Mesendoderm (in vitro differentiated cells): ENCODE results near the gene CALCOCO1.
"Not testable (repeated sequence)": the region's sequence is repeated elsewhere in the genome, so short reads cannot be mapped to it uniquely, and the experiment has no call there.

ENCODE experiments used
- DNase-seq: peaks from one replicate; pipeline ENCODE4 v3.0.0; 2013
- H2AK5ac ChIP-seq: 2 replicates; pipeline ENCODE4 v1.6.1; 2013; ENCODE audit warnings: low read length, inconsistent platforms
- H2BK120ac ChIP-seq: 2 replicates; pipeline ENCODE4 v1.6.1; 2013; ENCODE audit warnings: low read depth, mild to moderate bottlenecking, low read length, moderate library complexity, mixed read lengths
- H2BK15ac ChIP-seq: replicated peaks from 2 replicates; pipeline ENCODE4 v1.6.1; 2013; ENCODE audit warnings: low read depth, mild to moderate bottlenecking, moderate library complexity
- H2BK5ac ChIP-seq: 2 replicates; pipeline ENCODE4 v1.6.1; 2013; ENCODE audit warnings: low read length, inconsistent platforms
- H3K18ac ChIP-seq: 2 replicates; pipeline ENCODE4 v1.6.1; 2013; ENCODE audit warnings: mild to moderate bottlenecking, low read length, mixed read lengths
- H3K23ac ChIP-seq: one replicate; pipeline ENCODE4 v1.6.1; 2013; ENCODE audit warnings: low read length
- H3K27ac ChIP-seq: 2 replicates; pipeline ENCODE4 v1.5.1; 2013; ENCODE audit warnings: low read depth, mild to moderate bottlenecking, inconsistent platforms, low read length, moderate library complexity
- H3K27me3 ChIP-seq: 2 replicates; pipeline ENCODE4 v1.6.1; 2013; ENCODE audit warnings: low read length, control low read depth, mild to moderate bottlenecking, inconsistent platforms; ENCODE audit not compliant: insufficient read depth, poor library complexity
- H3K36me3 ChIP-seq: 2 replicates; pipeline ENCODE4 v1.6.1; 2013; ENCODE audit warnings: low read length, inconsistent platforms; ENCODE audit not compliant: control insufficient read depth, insufficient read depth
- H3K4ac ChIP-seq: one replicate; pipeline ENCODE4 v1.6.1; 2013; ENCODE audit warnings: low read depth, mild to moderate bottlenecking, low read length, moderate library complexity
- H3K4me1 ChIP-seq: 2 replicates; pipeline ENCODE4 v1.6.1; 2013; ENCODE audit warnings: low read depth, low read length, inconsistent platforms; ENCODE audit not compliant: control insufficient read depth
- H3K4me2 ChIP-seq: 2 replicates; pipeline ENCODE4 v1.6.1; 2013; ENCODE audit warnings: low read length
- H3K4me3 ChIP-seq: 2 replicates; pipeline ENCODE4 v1.5.1; 2013; ENCODE audit warnings: mild to moderate bottlenecking, low read length
- H3K56ac ChIP-seq: one replicate; pipeline ENCODE4 v1.6.1; 2013; ENCODE audit warnings: low read length
- H3K79me1 ChIP-seq: 2 replicates; pipeline ENCODE4 v1.6.1; 2013; ENCODE audit warnings: low read length, inconsistent platforms
- H3K79me2 ChIP-seq: 2 replicates; pipeline ENCODE4 v1.6.1; 2013; ENCODE audit warnings: mild to moderate bottlenecking, low read length; ENCODE audit not compliant: control insufficient read depth, insufficient read depth
- H3K9ac ChIP-seq: 2 replicates; pipeline ENCODE4 v1.6.1; 2013; ENCODE audit warnings: low read length, inconsistent platforms
- H4K5ac ChIP-seq: one replicate; pipeline ENCODE4 v1.6.1; 2013; ENCODE audit warnings: low read length
- H4K8ac ChIP-seq: one replicate; pipeline ENCODE4 v1.6.1; 2013; ENCODE audit warnings: low read depth, mild to moderate bottlenecking, control low read depth, low read length, moderate library complexity
- WGBS: extraction: QIAGEN DNeasy Blood & Tissue Kit; methylation state at CpG from one replicate; pipeline ENCODE4 v1.1.7; 2013; ENCODE audit warnings: low lambda C conversion rate, missing lambda C conversion rate; ENCODE audit not compliant: insufficient coverage; ENCODE audit errors: extremely low coverage; 5-methylcytosine and 5-hydroxymethylcytosine counted together

CALCOCO1 gene

DNA sequence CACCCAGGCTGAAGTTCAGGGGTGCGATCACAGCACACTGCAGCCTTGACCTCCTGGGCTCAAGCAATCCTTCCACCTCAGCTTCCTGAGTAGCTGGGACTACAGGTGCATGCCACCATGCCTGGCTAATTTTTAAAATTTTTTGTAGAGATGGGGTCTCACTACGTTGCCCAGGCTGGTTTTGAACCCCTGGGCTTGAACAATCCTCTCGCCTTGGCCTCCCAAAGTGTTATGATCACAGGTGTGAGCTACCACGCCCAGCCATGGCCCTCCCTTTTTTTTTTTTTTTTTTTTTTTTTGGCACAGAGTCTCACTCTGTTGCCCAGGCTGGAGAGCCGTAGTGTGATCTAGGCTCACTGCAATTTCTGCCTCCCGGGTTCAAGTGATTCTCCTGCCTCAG lies 8.7 kb downstream of the CALCOCO1 start:
- not testable (repeated sequence) for H2BK120ac ChIP-seq, H2BK15ac ChIP-seq, H3K4me3 ChIP-seq, H3K18ac ChIP-seq, DNase-seq, H2AK5ac ChIP-seq, H3K27ac ChIP-seq, H3K79me1 ChIP-seq, H3K4me2 ChIP-seq, H2BK5ac ChIP-seq, H3K4ac ChIP-seq, H4K8ac ChIP-seq, H3K27me3 ChIP-seq, H4K5ac ChIP-seq, H3K56ac ChIP-seq, H3K23ac ChIP-seq, H3K36me3 ChIP-seq, H3K79me2 ChIP-seq, H3K9ac ChIP-seq, H3K4me1 ChIP-seq
- no CpG with 5 or more reads among the region's 6 CpGs for WGBS

DNA sequence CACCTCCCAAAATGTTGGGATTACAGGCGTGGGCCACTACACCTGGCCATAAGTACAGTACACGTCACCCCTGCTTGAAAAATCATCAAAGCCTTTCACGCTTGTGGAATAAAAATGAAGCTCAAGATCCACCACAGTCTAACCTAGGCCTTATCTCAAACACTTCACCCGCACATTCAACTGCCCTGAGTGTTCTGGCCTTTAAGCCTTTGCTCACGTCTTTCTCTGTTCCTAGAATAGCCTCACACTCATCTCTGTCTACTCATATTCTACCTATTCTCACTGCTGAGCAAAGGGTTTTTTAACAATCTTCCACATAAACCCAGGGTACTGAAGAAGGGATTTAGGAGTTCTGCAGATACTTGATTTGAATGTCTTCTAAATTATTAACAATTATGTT lies 9.9 kb downstream of the CALCOCO1 start:
- Histone ChIP-seq H3K27ac (no peak overlapping the region), H3K36me3 (no peaks in the 10 kb centered on the region)
- WGBS, result no CpG with 5 or more reads among the region's 5 CpGs

DNA sequence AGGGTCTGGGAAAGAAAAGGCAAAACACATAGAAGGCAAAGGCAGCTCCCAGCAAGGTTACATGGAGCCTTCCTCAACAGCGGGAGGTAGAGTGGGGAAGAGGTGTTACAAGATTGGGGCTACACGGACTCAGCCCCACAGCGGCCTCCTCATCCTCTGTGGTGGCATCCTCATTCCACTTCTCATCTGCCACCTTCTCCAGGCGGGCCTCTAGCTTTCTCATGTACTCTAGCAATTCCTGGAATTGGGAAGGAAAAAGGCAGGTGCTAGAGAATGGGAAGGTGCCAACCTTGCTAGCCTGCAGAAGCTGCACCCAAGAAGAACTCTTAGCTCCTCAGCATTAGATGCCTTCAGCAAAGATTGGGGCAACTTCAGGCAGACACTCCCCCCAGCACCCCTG lies 13.2 kb downstream of the CALCOCO1 start:
- H3K56ac ChIP-seq, result no peak overlapping the region
- H3K36me3 ChIP-seq, result no peaks in the 10 kb centered on the region
- H3K79me2 ChIP-seq, result no peaks in the 10 kb centered on the region
- H3K4me3 ChIP-seq, result no peak overlapping the region
- no peak overlapping the region for H3K9ac ChIP-seq
- no peak overlapping the region for H3K18ac ChIP-seq
- DNase-seq, result no peak
- no peak overlapping the region for H2AK5ac ChIP-seq
- no peak overlapping the region for H3K4ac ChIP-seq
- no peak overlapping the region for H4K8ac ChIP-seq
- no peaks in the 10 kb centered on the region for H3K27me3 ChIP-seq
- no peak overlapping the region for H2BK5ac ChIP-seq
- no peak overlapping the region for H3K23ac ChIP-seq
- no peak overlapping the region for H3K27ac ChIP-seq
- no peak overlapping the region for H2BK120ac ChIP-seq
- H3K79me1 ChIP-seq, result no peaks in the 10 kb centered on the region
- no peak overlapping the region for H2BK15ac ChIP-seq
- H3K4me2 ChIP-seq, result no peak overlapping the region
- no peak overlapping the region for H4K5ac ChIP-seq
- no peaks in the 10 kb centered on the region for H3K4me1 ChIP-seq
- no CpG with 5 or more reads among the region's 4 CpGs for WGBS

More for the DNA sequence above, 9.9 kb downstream of the CALCOCO1 start:
- H3K4ac ChIP-seq, result no peak overlapping the region
- H3K4me2 ChIP-seq, result no peak overlapping the region
- no peak overlapping the region for H2BK120ac ChIP-seq
- no peaks in the 10 kb centered on the region for H3K79me1 ChIP-seq
- H3K9ac ChIP-seq, result no peak overlapping the region
- no peak overlapping the region for H3K56ac ChIP-seq
- H3K18ac ChIP-seq, result no peak overlapping the region
- no peak overlapping the region for H3K4me3 ChIP-seq
- H4K5ac ChIP-seq, result no peak overlapping the region
- H2BK5ac ChIP-seq, result no peak overlapping the region
- no peaks in the 10 kb centered on the region for H3K4me1 ChIP-seq
- H3K27me3 ChIP-seq, result no peaks in the 10 kb centered on the region
- H3K23ac ChIP-seq, result no peak overlapping the region
- no peak overlapping the region for H4K8ac ChIP-seq
- no peaks in the 10 kb centered on the region for H3K79me2 ChIP-seq
- DNase-seq, result no peak
- H2AK5ac ChIP-seq, result no peak overlapping the region
- no peak overlapping the region for H2BK15ac ChIP-seq

DNA sequence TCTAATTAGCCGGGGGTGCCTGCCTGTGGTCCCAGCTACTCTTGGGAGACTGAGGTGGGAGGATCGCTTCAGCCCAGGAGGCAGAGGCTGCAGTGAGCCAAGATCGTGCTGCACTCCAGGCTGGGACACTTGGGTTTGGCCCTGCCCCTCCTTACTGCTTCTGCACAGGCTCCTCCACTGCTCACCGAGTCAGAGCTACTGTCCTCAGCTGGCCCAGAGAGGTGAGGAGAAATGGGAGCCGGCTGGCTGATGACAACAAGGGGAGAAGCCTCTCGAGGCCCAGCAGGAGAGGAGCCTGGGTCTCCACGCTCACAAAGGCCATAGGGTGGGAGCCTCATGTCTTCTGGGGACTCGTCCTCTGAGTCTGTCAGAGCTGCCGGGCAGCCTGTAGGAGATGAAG lies 13.7 kb downstream of the CALCOCO1 start:
- H3K36me3 ChIP-seq, result no peaks in the 10 kb centered on the region

DNA sequence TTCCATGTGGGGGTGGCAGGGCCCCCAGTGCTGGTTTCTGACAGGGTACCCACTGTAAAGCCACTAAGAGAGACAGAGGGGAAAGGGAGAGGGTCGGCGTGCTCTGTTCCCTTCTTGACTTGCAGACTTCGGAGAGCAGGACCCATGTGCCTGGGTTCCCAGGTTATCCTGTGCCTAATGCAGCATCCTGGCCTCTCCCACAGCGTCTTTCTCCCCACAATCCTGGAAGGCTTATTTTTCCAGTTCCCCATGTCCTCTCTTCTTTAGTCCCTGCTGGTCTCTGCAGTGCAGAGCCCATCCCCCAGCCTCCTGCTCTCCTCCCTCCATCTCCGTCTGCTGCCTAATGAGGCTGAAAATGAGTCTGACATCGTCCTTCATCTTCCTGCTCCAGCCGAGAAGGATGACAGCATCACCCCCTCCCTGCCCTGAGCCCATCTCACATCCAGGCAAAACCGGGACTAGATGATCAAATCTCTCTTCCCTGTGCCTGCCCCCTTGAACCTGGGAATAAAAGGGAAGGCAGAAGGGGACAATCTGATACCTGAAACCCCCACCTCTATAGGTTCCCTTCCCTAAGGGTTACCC lies 15.1 kb downstream of the CALCOCO1 start:
- H3K23ac ChIP-seq, result no peak overlapping the region
- DNase-seq, result no peak
- no peaks in the 10 kb centered on the region for H3K79me1 ChIP-seq
- no peak overlapping the region for H3K18ac ChIP-seq
- peaks cover 2% of the 10 kb centered on the region for H3K27me3 ChIP-seq
- no peaks in the 10 kb centered on the region for H3K79me2 ChIP-seq
- H3K4ac ChIP-seq, result no peak overlapping the region
- H4K8ac ChIP-seq, result no peak overlapping the region
- no peaks in the 10 kb centered on the region for H3K36me3 ChIP-seq
- H2AK5ac ChIP-seq, result no peak overlapping the region
- H2BK120ac ChIP-seq, result no peak overlapping the region
- H3K27ac ChIP-seq, result no peak overlapping the region
- H4K5ac ChIP-seq, result no peak overlapping the region
- no peak overlapping the region for H3K4me3 ChIP-seq
- no peak overlapping the region for H2BK15ac ChIP-seq
- WGBS, result no CpG with 5 or more reads among the region's 8 CpGs
- H3K4me2 ChIP-seq, result no peak overlapping the region
- H2BK5ac ChIP-seq, result no peak overlapping the region
- H3K4me1 ChIP-seq, result no peaks in the 10 kb centered on the region
- no peak overlapping the region for H3K56ac ChIP-seq
- H3K9ac ChIP-seq, result no peak overlapping the region

More for the DNA sequence above, 13.7 kb downstream of the CALCOCO1 start:
- Histone ChIP-seq H3K79me1 (no peaks in the 10 kb centered on the region), H2BK5ac (no peak overlapping the region), H3K4me1 (no peaks in the 10 kb centered on the region), H3K27me3 (peaks cover 2% of the 10 kb centered on the region), H3K4me2 (no peak overlapping the region), H3K23ac (no peak overlapping the region), H3K4me3 (no peak overlapping the region), H3K56ac (no peak overlapping the region), H3K18ac (no peak overlapping the region), H3K27ac (no peak overlapping the region), H2AK5ac (no peak overlapping the region), H2BK120ac (no peak overlapping the region), H2BK15ac (no peak overlapping the region), H3K4ac (no peak overlapping the region), H4K5ac (no peak overlapping the region), H4K8ac (no peak overlapping the region), H3K9ac (no peak overlapping the region), H3K79me2 (no peaks in the 10 kb centered on the region)
- no CpG with 5 or more reads among the region's 9 CpGs for WGBS
- DNase-seq, result no peak

DNA sequence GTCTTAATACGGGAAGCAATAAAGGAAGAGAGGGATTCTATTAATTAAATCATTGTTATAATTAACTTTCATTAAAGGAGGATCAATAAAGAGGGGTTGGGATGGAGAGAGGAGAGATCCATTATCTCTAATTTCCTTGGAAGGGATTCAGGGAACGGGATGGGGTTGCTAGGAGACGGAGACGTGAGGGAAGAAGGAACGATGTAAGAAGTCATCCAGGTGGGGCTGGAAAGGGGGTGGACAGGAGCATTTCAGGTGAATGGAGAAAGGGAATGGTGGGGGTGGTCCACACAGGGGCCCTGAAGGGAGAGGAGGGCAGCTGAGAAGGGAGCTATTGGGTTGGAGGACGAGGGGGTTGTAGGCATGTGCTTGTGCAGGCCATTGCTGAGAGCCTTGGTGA lies 17.2 kb downstream of the CALCOCO1 start:
- no peak overlapping the region for H2BK5ac ChIP-seq
- no peaks in the 10 kb centered on the region for H3K4me1 ChIP-seq
- H3K56ac ChIP-seq, result no peak overlapping the region
- H3K36me3 ChIP-seq, result no peaks in the 10 kb centered on the region
- DNase-seq, result no peak
- H3K27ac ChIP-seq, result no peak overlapping the region
- no peak overlapping the region for H3K9ac ChIP-seq
- H2BK15ac ChIP-seq, result no peak overlapping the region
- H3K27me3 ChIP-seq, result peaks cover 2% of the 10 kb centered on the region
- no peaks in the 10 kb centered on the region for H3K79me2 ChIP-seq
- WGBS, result no CpG with 5 or more reads among the region's 6 CpGs
- H2BK120ac ChIP-seq, result no peak overlapping the region
- H3K79me1 ChIP-seq, result no peaks in the 10 kb centered on the region
- no peak overlapping the region for H3K18ac ChIP-seq
- H2AK5ac ChIP-seq, result no peak overlapping the region
- no peak overlapping the region for H3K4me2 ChIP-seq
- no peak overlapping the region for H3K4ac ChIP-seq
- H4K8ac ChIP-seq, result no peak overlapping the region
- no peak overlapping the region for H3K4me3 ChIP-seq
- H3K23ac ChIP-seq, result no peak overlapping the region
- H4K5ac ChIP-seq, result no peak overlapping the region
